GM21723 (cell line): Measurements from ENCODE around the gene PTDSS2.

Source experiments
- ATAC-seq: cut with Tn5 transposase; IDR thresholded peaks from one replicate; pipeline ENCODE4 v1.9.1; 2021; ENCODE audit warnings: mild to moderate bottlenecking, moderate library complexity; ENCODE audit not compliant: unreplicated experiment

PTDSS2 gene

GRCh38 chr11:528166-528814, 78.2 kb downstream of the PTDSS2 start:
- ATAC-seq: no peak

- ATAC-seq: no peak
Observed at GRCh38 chr11:528815-529727, 79.0 kb downstream of the PTDSS2 start.

GRCh38 chr11:529728-530411, 79.8 kb downstream of the PTDSS2 start:
- no peak for ATAC-seq

GRCh38 chr11:530960-531831, 81.1 kb downstream of the PTDSS2 start:
- ATAC-seq: no peak

GRCh38 chr11:531919-532526, 81.9 kb downstream of the PTDSS2 start:
- ATAC-seq: no peak

GRCh38 chr11:532527-532985, 82.5 kb downstream of the PTDSS2 start:
- ATAC-seq: no peak

- no peak for ATAC-seq
Observed at GRCh38 chr11:532986-533585, 83.0 kb downstream of the PTDSS2 start.

- ATAC-seq: no peak
Observed at GRCh38 chr11:533586-534395, 83.7 kb downstream of the PTDSS2 start.

- no peak for ATAC-seq
Observed at GRCh38 chr11:534396-535209, 84.5 kb downstream of the PTDSS2 start.

- ATAC-seq: no peak
Observed at GRCh38 chr11:535210-535518, 85.1 kb downstream of the PTDSS2 start.

GRCh38 chr11:535519-536454, 85.7 kb downstream of the PTDSS2 start, which contains the start of gene HRAS:
HRAS (minus strand) TSS chr11:535576.
- peak; percentile 70 for ATAC-seq

GRCh38 chr11:536841-537621, 87.0 kb downstream of the PTDSS2 start, which contains the start of gene LRRC56:
LRRC56 (plus strand) TSS chr11:537527; CDS start chr11:540685, 3,158 bp downstream.
- ATAC-seq: peak; percentile 55

- ATAC-seq: no peak
Observed at GRCh38 chr11:537622-538430, 87.7 kb downstream of the PTDSS2 start.

GRCh38 chr11:538431-539051, 88.5 kb downstream of the PTDSS2 start:
- ATAC-seq: no peak

GRCh38 chr11:539971-540481, 89.9 kb downstream of the PTDSS2 start:
- no peak for ATAC-seq
